ENCODE measurements around the gene LAMA4. TPM values are rescaled to one million over a fixed set of nuclear protein-coding genes. Genes with fewer than 3 reads are reported as not detected.

LAMA4 gene
- total RNA-seq, 1 experiment from 2014 or later = 9.4 TPM

- CTCF ChIA-PET = no interaction called here
- no peaks in the 10 kb centered on the region for H3K36me3 ChIP-seq (ENCODE audit: low read depth, low read length)
These were observed 66.6 kb downstream of the LAMA4 start for GRCh38 chr6:112187736-112188135.

GRCh38 chr6:112184951-112185350 lies 69.4 kb downstream of the LAMA4 start:
- H4K20me1 ChIP-seq (ENCODE audit: low read length) = no peaks in the 10 kb centered on the region
- CTCF ChIA-PET = interaction anchor here (0.6 kb wide), 1 partner anchor 84 kb away, joined by 3 read pairs; no protein-coding TSS in a partner anchor
- no peak overlapping the region for H3K9ac ChIP-seq (ENCODE audit: low read length)
- H3K9me2 ChIP-seq (replicated peaks; ENCODE audit: low read length) = no peaks in the 10 kb centered on the region
- ATAC-seq (0 out of 2 replicates have a peak, but pooled peaks have one; percentile 11), DNase-seq (no peak)
- no peaks in the 10 kb centered on the region for H3K9me3 ChIP-seq (ENCODE audit: low read length)
- no peak overlapping the region for H3K4me3 ChIP-seq (ENCODE audit: low read length)
- no peak overlapping the region for H2AFZ ChIP-seq (ENCODE audit: low read length)
- no peaks in the 10 kb centered on the region for H3K36me3 ChIP-seq (ENCODE audit: low read depth, low read length)
- POLR2A ChIA-PET (ENCODE audit: unreplicated experiment) = no interaction called here
- no peak overlapping the region for H3K27ac ChIP-seq (ENCODE audit: low read length)
- no peaks in the 10 kb centered on the region for H3F3A ChIP-seq (ENCODE audit: low read length, unreplicated experiment)
- peaks cover 16% of the 10 kb centered on the region for H3K4me1 ChIP-seq (ENCODE audit: insufficient read depth, low read length)
- H3K79me2 ChIP-seq (ENCODE audit: low read length) = no peaks in the 10 kb centered on the region
- no TSS peak for BruUV-seq (replicated peaks)
- H3K27me3 ChIP-seq (ENCODE audit: low read length) = no peaks in the 10 kb centered on the region
- H3K4me2 ChIP-seq (ENCODE audit: low read length) = no peak overlapping the region
- intact Hi-C loops (cut with micrococcal nuclease) = loop anchor here (5.0 kb wide), 1 partner anchor 112 kb away; no protein-coding TSS in a partner anchor
- TF ChIP-seq CTCF (conservative IDR thresholded peaks at IDR 0.05; ENCODE audit: low read depth, low read length) = no peak
- TF ChIP-seq EZH2phosphoT487 (IDR thresholded peaks at IDR 0.05; ENCODE audit: borderline replicate concordance, low read length) = no peak
- no peak for TF ChIP-seq EZH2 (IDR thresholded peaks at IDR 0.05; ENCODE audit: low read length, unreplicated experiment)

More at GRCh38 chr6:112187736-112188135, 66.6 kb downstream of the LAMA4 start:
- H3K9me2 ChIP-seq (replicated peaks; ENCODE audit: low read length) = no peaks in the 10 kb centered on the region
- POLR2A ChIA-PET (ENCODE audit: unreplicated experiment) = no interaction called here
- intact Hi-C loops (cut with micrococcal nuclease) = no loop called here
- 0 out of 2 replicates have a peak, but pooled peaks cover 4% of the 10 kb centered on the region for H3K4me1 ChIP-seq (ENCODE audit: insufficient read depth, low read length)
- no TSS peak for BruUV-seq (replicated peaks)
- H2AFZ ChIP-seq (ENCODE audit: low read length) = no peak overlapping the region
- H3F3A ChIP-seq (ENCODE audit: low read length, unreplicated experiment) = no peaks in the 10 kb centered on the region
- H4K20me1 ChIP-seq (ENCODE audit: low read length) = no peaks in the 10 kb centered on the region
- no peak overlapping the region for H3K27ac ChIP-seq (ENCODE audit: low read length)
- TF ChIP-seq EZH2phosphoT487 (IDR thresholded peaks at IDR 0.05; ENCODE audit: borderline replicate concordance, low read length) (no peak), EZH2 (IDR thresholded peaks at IDR 0.05; ENCODE audit: low read length, unreplicated experiment) (no peak), CTCF (conservative IDR thresholded peaks at IDR 0.05; ENCODE audit: low read depth, low read length) (no peak)
- DNase-seq (no peak), ATAC-seq (no peak)
- no peak overlapping the region for H3K4me3 ChIP-seq (ENCODE audit: low read length)
- H3K9ac ChIP-seq (ENCODE audit: low read length) = no peak overlapping the region
- H3K27me3 ChIP-seq (ENCODE audit: low read length) = no peaks in the 10 kb centered on the region
- no peak overlapping the region for H3K4me2 ChIP-seq (ENCODE audit: low read length)
- H3K79me2 ChIP-seq (ENCODE audit: low read length) = no peaks in the 10 kb centered on the region
- H3K9me3 ChIP-seq (ENCODE audit: low read length) = no peaks in the 10 kb centered on the region

- H2AFZ ChIP-seq (ENCODE audit: low read length) = no peak overlapping the region
- peaks cover 21% of the 10 kb centered on the region for H3K4me1 ChIP-seq (ENCODE audit: insufficient read depth, low read length)
- H3K9ac ChIP-seq (ENCODE audit: low read length) = no peak overlapping the region
- H3K27ac ChIP-seq (ENCODE audit: low read length) = no peak overlapping the region
- no peak for TF ChIP-seq EZH2 (IDR thresholded peaks at IDR 0.05; ENCODE audit: low read length, unreplicated experiment)
- no peak for TF ChIP-seq EZH2phosphoT487 (IDR thresholded peaks at IDR 0.05; ENCODE audit: borderline replicate concordance, low read length)
- no peak for TF ChIP-seq CTCF (conservative IDR thresholded peaks at IDR 0.05; ENCODE audit: low read depth, low read length)
- no peak overlapping the region for H3K4me3 ChIP-seq (ENCODE audit: low read length)
- no peaks in the 10 kb centered on the region for H3K79me2 ChIP-seq (ENCODE audit: low read length)
- ATAC-seq (no peak), DNase-seq (no peak)
- ChIA-PET CTCF (no interaction called here), POLR2A (ENCODE audit: unreplicated experiment) (no interaction called here)
- H3K9me3 ChIP-seq (ENCODE audit: low read length) = no peaks in the 10 kb centered on the region
- H3K27me3 ChIP-seq (ENCODE audit: low read length) = no peaks in the 10 kb centered on the region
- no peaks in the 10 kb centered on the region for H3K36me3 ChIP-seq (ENCODE audit: low read depth, low read length)
- no peak overlapping the region for H3K4me2 ChIP-seq (ENCODE audit: low read length)
- no peaks in the 10 kb centered on the region for H4K20me1 ChIP-seq (ENCODE audit: low read length)
- no peaks in the 10 kb centered on the region for H3F3A ChIP-seq (ENCODE audit: low read length, unreplicated experiment)
- intact Hi-C loops (cut with micrococcal nuclease) = loop anchor here (5.0 kb wide), 1 partner anchor 114 kb away; no protein-coding TSS in a partner anchor
- H3K9me2 ChIP-seq (replicated peaks; ENCODE audit: low read length) = no peaks in the 10 kb centered on the region
- BruUV-seq (replicated peaks) = no TSS peak
These were observed 71.1 kb downstream of the LAMA4 start for GRCh38 chr6:112183271-112183671.
